ENCODE data around the gene SPATA4.
"Not testable (repeated sequence)": the region's sequence is repeated elsewhere in the genome, so short reads cannot be mapped to it uniquely, and the experiment has no call there.

SPATA4 gene

DNA sequence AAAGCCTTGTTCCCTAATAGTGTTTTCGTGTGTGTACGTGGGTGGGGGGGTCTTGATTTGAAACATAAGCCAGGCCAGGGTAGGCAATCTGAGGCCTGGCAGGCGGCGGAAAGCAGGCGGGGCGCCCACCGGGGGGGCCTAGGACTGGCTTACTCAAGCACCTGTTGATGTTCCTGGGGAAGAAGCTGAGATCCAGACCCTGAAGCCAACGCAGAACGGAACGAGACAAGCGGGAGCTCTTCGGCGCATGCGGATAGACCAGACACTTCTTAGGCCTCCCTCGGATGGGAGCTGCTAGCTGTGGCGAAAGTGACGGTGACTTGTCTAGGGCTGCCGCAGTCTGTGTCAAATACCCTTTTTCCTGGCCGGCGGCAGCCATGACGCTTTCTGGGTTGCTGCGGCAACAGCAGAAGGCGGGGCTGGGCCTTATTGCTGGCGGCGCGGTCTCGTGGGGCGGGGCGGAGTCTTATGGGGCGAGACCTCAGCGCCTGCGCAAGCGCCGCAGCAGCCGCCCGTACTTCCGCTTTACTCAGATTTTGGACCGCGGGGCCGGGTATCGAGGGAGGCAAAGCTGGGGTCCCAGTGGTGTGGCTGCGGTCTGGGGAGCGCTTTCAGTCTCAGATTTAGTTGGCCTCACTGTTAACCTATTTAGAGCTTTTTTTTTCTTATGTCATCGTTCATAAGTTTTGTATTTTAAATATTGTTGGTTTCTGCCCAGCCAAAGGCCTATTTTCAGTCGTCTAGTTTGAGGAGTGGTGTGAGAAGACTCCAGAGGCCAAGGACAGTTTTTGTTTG, at the start of gene SPATA4:
Gene SPATA4, minus strand, starts transcription at position 402 of the 795 bp plus-strand sequence. Its CDS starts 23 bp downstream, at position 379.
- DNase-seq (ENCODE audit: low read depth, low spot score) = peak; percentile 97

DNA sequence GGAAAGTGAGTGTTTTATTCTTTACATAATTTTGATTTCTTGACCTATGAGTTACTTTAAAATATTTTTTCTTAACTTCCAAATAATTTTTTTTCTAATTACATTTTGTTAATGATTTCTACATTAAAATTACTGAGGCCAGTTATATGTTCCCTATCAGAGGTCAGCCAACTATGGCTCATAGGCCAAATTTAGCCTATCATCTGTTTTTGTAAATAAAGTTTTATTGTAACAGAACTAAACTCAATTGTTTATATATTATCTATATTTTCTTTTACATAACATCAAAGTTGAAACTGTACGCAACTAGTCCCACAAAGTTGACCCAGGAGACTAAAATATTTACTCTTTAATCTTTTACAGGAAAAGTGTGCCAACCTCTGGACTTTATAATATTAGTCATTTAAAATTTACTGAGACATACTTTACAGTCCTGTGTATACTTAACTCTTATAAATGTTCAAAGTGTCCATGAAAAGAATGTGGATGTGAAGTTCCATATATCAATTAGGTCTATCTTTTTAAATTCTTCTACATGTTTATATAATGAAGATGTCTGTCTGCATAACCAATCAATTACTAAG, 47.5 kb upstream of the SPATA4 start:
- DNase-seq (ENCODE audit: low read depth, low spot score) = no peak

DNA sequence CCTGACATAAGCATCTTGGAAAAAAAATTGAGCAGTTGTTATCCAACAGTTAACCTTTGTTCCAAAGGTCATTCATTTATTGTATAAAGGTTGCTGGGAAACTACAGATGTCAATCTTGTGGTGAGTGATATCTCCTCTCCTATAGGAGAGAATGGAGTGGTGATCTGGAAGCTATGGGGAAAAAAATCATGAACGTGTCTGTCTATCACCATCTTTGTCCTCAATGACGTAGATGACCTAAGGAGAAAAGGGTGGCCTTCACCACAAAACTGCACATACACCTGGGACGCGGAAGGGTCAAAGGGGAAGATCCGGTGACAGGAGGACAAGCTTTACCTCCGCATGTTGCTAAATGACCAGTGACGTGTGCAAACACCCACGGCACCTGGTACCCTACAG, 46.3 kb upstream of the SPATA4 start:
- no peak for DNase-seq (ENCODE audit: low read depth, low spot score)

DNA sequence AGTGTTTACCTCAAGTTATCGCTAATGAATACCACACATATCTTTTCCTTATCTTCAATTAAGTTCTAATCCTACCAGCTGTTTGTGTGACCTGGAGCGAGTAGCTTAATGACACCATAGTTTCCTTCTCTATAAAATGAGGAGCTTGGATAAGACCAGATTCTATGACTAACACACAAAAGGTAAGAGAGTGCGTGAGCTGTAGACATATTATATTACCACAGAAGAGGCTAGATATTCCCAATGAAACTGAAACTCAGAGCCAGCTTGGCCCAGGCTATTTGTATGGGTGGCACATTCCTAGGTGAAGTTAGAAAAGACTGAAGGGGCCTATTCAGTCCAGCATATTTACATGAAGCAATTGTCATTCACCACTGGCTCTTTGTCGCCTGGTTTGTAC, 43.4 kb upstream of the SPATA4 start:
- no peak for DNase-seq (ENCODE audit: low read depth, low spot score)

DNA sequence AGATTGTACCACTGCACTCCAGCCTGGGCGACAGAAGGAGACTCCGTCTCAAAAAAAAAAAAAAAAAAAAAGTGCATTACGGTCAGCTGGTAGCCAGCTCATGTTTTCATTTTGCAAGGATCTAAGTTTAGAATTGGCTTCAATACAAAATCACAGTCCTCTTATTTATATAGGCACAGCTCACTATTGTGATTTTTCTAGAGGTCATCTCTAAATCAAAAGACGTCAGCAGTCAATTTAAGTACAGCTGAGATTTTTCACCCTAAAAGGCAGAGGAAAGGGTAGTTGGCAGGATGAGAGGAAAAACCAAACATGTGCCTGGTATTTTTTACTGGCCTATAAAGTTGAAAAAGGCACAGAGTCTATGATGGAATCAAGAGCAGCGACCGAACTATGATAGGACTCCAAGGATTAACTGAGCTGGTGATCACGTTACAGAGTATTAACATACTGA, 42.8 kb upstream of the SPATA4 start:
- DNase-seq (ENCODE audit: low read depth, low spot score) = no peak

DNA sequence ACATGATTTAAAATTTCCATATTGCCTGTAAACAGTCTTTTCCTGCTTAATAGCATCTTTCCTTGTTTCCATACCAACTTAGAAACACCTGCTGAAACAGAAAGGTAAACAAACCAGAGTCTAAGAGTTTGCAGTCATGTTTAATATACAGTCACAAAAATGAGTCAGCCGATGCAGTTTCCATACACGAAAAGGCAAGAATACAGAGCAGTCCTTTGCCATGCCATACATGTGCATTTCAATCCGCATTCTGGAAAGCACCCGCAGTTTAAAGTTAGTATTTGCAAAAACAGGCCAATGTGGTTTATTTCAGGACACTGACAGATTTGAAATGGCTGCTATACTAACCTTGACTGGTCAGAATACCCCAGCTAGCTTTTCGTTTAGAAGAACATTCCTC, 41.6 kb upstream of the SPATA4 start:
- DNase-seq (ENCODE audit: low read depth, low spot score) = no peak

DNA sequence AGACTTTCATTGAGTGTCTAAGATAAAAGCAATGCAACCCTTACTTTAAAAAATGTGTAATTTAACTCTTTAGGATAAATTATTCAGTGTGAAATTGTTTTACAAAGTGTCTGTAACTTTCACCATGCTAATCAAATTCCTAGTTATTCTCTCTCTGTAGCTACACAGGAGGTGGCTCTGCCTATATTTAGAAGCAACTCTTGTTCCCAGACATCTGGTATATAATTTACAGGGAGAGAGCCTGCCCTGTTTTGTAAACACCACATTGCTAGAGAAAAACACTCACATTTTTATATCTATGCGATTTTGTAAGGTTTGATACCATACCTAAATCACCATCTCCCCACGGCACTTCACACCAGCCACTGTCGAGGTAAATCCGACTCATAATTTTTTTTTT, 35.5 kb upstream of the SPATA4 start:
- no peak for DNase-seq (ENCODE audit: low read depth, low spot score)

DNA sequence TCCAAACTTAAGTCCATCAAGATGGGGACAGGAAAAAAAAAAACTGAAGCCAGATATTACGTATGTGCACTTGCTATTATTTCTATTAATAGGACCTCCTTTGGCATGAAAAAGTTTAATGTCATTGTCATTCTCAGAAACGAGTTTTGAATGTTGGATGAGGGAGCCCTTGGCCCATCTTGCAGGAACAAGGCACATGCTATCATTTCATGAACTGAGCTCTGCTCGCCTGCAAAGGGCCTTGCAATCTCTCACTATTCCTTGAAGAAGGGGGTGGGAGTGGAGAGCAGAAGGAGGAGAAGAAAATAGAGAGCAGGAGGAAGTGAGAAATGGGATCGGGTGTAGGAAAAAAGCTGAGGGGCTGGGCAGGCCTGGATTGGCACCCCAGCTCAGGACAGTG, 34.3 kb upstream of the SPATA4 start:
- no peak for DNase-seq (ENCODE audit: low read depth, low spot score)

DNA sequence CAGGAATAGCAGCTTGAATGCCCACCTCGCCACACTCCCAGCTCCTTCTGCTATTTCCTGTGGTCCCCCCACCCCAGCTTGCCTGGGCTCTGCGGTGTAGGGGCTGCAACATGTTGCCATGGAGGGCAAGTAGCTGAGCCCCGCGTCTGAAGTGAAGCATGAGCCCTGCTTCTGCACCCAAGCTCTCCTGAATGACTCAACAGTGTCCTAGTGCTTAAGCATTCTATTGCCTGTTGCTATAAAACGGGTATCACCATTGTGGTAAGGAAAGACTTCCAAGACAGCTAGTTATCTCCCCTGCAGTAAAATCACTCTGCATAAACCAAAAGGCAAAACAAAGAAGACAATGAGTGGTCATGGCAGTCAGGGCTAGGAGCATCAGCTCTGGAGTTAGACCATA, 31.4 kb upstream of the SPATA4 start:
- no peak for DNase-seq (ENCODE audit: low read depth, low spot score)

DNA sequence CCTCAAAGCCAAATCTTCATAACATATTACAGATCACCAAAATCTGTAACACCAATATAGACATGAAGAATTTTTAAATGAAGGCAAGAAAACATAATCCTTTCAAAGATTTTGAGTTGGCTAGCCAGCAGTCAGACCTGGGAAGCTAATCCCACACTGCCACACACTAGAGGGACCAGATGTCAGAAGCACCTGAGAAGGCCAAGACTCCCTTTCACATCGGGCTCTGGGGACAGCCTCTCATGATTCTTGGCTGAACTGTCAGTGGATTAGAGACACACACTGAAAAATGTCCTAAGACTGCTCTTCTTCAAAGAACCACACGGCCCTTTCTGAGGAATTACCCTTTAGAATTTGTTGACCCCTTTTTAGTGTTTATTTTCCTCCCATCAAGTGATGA, 28.2 kb upstream of the SPATA4 start:
- DNase-seq (ENCODE audit: low read depth, low spot score) = no peak

DNA sequence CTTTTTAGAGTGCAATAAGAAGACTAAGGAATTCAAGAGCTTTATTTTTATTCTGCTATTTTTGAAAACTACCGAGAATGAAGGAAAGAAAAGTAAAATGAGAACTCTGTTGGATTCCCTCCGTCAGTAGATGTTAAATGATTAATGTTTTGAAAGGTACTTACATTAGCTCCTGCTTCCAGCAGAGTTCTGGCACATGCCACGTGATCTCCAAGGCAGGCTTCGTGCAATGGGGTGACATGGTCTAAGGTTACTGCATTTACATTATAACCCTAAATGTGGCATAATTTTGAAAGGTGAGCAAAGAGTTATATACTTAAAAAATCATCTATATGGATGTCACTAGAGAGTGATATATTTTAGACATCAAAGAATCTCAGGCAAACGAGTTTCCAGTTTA, 26.8 kb upstream of the SPATA4 start:
- no peak for DNase-seq (ENCODE audit: low read depth, low spot score)

DNA sequence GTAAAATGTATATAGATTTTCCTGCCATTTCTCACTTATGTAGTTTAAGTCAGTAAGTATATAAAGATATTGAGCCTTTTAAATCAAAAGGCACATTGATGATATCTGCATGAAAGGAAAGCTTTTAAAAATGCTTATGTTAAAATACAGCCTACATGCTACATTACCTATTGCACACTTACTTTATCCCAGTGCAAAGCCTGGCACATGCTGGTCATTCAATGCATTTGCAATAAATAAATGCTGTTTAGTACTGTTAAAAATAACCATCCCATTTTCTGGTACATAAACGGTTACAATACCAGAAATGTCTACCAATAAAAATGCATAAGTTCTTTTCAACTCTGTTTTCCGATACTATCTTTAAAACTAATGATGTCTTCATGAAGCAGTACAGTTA, 22.1 kb upstream of the SPATA4 start:
- DNase-seq (ENCODE audit: low read depth, low spot score) = no peak

DNA sequence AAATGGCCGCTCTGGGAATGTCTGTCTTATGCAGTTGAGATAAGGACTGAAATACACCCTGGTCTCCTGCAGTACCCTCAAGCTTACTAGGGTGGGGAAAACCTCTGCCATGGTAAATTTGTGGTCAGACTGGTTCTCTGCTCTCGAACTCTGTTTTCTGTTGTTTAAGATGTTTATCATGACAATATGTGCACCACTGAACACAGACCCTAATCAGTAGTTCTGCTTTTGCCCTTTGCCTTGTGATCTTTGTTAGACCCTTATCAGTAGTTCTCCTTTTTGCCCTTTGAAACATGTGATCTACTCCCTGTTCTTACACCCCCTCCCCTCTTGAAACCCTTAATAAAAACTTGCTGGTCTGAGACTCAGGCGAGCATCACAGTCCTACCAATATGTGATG, 17.0 kb upstream of the SPATA4 start:
- not testable (repeated sequence) for DNase-seq (ENCODE audit: low read depth, low spot score)

DNA sequence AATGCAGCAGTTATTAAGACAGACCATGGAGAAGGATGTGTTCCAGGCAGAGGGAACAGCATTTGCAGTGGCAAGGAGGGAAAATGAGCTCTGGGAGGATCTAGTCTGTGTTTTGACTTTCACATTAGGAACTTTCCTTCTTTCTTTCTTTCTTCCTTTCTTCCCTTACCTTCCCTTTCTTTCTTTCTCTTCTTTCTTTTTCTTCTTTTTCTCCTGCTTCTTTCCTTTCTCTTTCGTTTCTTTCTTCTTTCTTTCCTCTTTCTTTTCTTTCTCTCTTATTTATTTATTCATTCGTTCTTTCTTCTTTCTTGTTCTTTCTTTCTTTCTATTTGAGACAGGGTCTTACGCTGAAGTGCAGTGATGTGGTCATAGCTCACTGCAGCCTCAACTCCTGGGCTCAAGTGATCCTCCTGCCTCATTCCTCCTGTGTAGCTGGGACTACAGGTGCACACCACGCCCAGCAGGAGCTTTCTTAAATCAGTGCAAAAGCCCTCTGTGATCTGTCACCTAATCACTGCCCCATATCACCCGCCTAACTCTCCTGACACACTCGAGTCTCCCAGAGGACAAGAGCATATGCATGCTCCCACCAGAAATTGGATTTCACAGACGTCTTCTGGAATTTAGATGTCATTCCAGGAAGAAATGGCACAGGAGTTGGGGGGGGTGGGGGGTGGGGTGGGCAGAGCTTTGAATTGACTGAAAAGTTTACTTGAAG, 15.4 kb upstream of the SPATA4 start:
- no peak for DNase-seq (ENCODE audit: low read depth, low spot score)

DNA sequence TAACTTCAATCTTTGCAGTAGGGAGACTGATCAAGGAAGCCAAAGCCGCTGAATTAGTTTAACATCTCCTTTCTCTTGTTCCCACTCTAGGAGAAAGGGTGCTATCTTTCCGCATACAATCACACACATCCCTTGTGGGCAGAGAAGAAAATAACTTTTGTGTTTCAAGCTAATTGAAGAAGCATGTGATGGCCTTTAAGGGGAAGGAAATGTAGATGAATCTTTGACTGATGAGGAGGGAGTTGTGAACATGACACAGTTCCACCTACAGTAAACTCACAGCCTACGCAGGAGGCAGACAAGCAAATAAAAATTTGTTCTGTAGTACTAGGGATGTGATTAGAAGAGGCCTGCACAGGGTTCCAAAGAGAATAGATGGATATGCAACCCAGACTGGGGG, 14.7 kb upstream of the SPATA4 start:
- no peak for DNase-seq (ENCODE audit: low read depth, low spot score)

DNA sequence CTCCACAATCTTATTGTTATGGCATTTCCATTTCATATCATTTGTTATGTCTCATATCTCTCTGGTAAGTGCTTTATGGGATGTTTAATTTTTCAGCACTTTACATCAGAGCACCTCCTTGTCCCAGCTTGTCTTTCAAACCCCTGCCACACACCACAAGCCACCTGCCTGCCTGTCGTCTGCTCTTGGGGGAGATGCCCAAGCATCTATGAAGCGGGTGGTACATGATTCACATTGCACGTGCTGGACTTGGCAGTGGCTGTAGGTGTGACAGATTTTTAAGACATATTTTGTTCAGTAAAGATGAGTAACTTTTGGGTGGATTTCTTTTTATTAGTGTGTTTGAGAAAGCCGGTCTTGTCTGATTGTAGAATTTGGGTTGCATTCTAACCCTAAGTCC, 14.2 kb upstream of the SPATA4 start:
- DNase-seq (ENCODE audit: low read depth, low spot score) = no peak

DNA sequence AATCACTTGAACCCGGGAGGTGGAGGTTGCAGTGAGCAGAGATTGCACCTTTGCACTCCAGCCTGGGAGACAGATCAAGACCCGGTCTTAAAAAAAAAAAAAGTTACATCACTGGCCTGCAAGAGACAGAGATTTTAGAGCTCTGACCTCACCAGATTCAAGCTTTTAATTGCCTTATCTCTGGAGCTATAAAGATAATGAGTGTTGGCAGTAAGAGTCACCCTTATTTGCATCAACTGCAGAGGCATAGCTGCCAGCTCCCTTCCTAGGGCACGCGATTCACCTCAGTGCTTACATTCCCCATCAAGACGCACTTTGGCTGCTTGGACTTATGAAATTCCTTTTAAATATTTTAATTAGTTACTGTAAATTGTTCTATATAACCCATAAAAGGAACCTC, 12.5 kb upstream of the SPATA4 start:
- DNase-seq (ENCODE audit: low read depth, low spot score) = no peak

DNA sequence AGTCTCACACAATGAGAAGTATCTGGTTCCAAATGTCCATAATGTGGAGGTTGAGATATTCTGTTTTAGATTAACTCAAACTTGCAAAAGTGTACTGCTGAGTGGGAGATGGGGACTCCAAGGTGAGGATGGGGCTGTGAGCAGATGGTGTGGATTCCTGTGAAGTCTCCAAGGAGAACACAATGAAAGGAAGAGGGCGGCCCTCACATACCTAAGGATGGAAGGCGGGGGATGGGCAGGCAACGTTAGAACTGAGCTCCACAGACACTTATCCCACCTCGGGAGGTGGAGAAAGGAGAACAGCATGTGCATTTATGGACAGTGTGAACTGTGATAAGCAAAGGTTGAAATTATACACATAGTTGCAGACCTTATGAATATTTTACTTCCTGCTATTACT, 9.9 kb upstream of the SPATA4 start:
- no peak for DNase-seq (ENCODE audit: low read depth, low spot score)

DNA sequence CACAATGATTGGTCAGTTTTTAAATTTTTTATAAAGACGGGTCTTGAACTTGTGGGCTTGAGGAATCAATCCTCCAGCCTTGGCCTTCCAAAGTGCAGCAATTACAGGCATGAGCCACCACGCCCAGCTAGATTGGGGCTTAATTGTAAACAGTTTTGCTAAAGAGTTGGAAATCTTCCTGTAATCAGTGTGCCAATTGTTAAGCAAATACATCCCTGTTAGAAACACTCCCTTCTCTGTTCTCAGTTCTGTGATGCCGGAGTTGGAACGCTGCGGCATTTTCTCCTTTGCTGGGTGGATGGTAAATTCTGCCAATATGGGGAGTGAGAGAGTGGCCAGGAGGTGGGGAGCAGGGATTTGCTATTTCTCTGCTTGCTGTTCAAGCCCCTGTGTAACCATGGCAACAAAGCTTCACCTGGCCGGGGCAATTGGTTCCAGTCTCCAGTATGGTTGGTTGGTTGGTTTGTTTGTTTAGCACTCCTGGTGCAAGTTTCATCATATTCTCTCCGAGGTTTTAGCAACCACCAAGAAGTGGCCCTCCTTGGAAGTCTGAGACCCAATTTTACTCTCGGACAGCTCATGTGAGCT, 3.0 kb upstream of the SPATA4 start:
- DNase-seq (ENCODE audit: low read depth, low spot score) = no peak

DNA sequence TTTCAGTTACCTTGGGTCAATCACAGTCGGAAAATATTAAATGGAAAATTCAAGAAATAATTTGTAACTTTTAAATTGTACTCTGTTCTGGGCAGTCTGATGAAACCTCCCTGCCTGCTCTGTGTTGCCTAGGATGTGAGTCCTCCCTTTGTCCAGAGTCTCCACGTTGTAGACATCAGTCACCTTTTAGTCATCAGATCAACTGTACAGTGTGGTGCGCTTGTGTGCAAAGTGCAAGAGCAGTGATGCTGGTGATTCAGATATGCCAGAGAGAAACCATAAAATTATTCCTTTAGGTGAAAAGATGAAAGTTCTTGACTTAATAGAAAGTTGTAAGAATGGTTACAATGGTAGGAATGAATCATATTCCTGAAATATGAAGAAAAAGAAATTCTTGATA, 1.4 kb downstream of the SPATA4 start:
- no peak for DNase-seq (ENCODE audit: low read depth, low spot score)

DNA sequence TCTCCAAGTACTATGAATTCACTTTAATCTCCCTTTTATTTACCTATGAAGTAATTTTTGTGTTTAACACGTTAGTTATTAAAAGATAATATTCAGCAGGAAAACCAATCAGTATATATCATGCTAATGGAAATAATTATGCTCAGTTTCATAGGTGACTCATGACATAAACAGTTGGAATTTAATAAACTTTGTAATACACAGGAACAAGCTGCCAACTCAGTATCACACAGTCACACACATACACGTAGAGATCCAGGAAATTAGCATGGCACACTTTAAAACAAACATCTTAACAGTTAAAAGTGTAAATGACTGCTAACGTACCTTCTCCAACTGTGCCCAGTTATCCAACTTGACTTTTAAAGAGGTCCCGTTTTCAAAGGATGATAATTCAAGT, 2.3 kb downstream of the SPATA4 start:
- DNase-seq (ENCODE audit: low read depth, low spot score) = no peak

DNA sequence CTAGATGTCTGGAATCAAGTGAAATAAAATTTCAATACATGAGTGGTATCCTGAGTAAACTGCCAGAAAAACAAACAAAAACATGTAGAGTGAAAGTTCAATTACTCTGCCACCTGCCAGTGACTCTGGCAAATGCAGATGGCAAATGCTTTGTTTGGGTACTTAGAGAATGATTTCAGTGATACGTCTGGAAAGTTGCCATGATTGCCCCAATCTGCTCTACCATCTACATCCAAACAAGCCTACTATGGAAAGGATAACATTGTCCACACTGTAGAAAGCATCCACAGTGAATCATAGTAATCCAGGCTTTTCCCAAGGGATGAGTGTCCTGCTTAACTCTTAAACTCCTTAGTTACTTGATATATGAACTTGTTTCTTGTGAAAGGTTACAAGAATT, 3.4 kb downstream of the SPATA4 start:
- no peak for DNase-seq (ENCODE audit: low read depth, low spot score)
